Testis (tissue), 5 donors: ENCODE data around the gene ZNF497. TPM values are rescaled to one million over a fixed set of nuclear protein-coding genes. Genes with fewer than 3 reads are reported as not detected.

Source experiments
- DNase-seq: peaks from one replicate; pipeline ENCODE4 v3.0.0-alpha.2; 2019
- H3K27ac ChIP-seq, 2 donors: fragments of 200-600 bp; sonication (generic); one replicate each; pipeline ENCODE4 v1.5.1; 2019
- H3K27me3 ChIP-seq: fragments of 200-600 bp; sonication (generic); one replicate; pipeline ENCODE4 v1.5.1; 2019
- H3K36me3 ChIP-seq: fragments of 200-600 bp; sonication (generic); one replicate; pipeline ENCODE4 v1.5.1; 2017; ENCODE audit warnings: low read depth; ENCODE audit errors: missing control alignments
- H3K4me1 ChIP-seq: fragments of 200-600 bp; sonication (generic); one replicate; pipeline ENCODE4 v1.5.1; 2019
- H3K4me3 ChIP-seq, 2 donors: fragments of 200-600 bp; sonication (generic); one replicate each; pipeline ENCODE4 v1.5.1; 2017 to 2019
- H3K9me3 ChIP-seq: fragments of 200-600 bp; sonication (generic); one replicate; pipeline ENCODE4 v1.5.1; 2017
- POLR2A ChIP-seq: fragments of 450-650 bp; IDR thresholded peaks from one replicate; pipeline ENCODE4 v1.6.1; 2017; ENCODE audit warnings: antibody characterized with exemption, mild to moderate bottlenecking, moderate library complexity
- WGBS, 2 donors: methylation state at CpG; one replicate each; pipeline ENCODE4 v1.1.5; 2018; 5-methylcytosine and 5-hydroxymethylcytosine counted together
- intact Hi-C: fragments of 100-400 bp; cut with DNase I; formaldehyde crosslinking; loops from one replicate; pipeline ENCODE4 v1.15.1; 2023; ENCODE audit warnings: low total_unique reads
- long read RNA-seq, 2 donors: transcript quantifications; one replicate each; lab custom pipeline, GENCODE V29; 2026
- polyA plus RNA-seq: library from polyadenylated mRNA; stranded (reverse); fragments of 350-450 nt; fragmentation: Illumina TruSeq; extraction: RNeasy Lipid Tissue Mini Kit (QIAGEN cat#74804); gene quantifications from one replicate; pipeline ENCODE4 v1.2.3, GENCODE V29; 2014; ENCODE audit warnings: low read depth, low replicate concordance; ENCODE audit not compliant: insufficient read depth
- total RNA-seq, 2 donors: library from RNA; depleted of rRNA; stranded (reverse); fragments of >200 nt; gene quantifications; one replicate each; pipeline ENCODE4 v1.2.3, GENCODE V29; 2016
- TF ChIP-seq, protein P1 (sequence below), 3 experiments: fragments of 450-650 bp in 2 of 3; fragments of 200-600 bp in 1 of 3; sonication (generic) in 1 of 3; IDR thresholded peaks; one replicate each; pipeline ENCODE4 v1.5.1; 2016 to 2019; ENCODE audit warnings: antibody characterized with exemption in 3 of 3, mild to moderate bottlenecking in 2 of 3, moderate library complexity in 1 of 3

The ZNF497 gene
- total RNA-seq, result 10 to 100 TPM; 10.3 to 10.7 TPM
- 2.6 TPM for polyA plus RNA-seq
- long read RNA-seq, donor 1, partial matches to known transcripts, result 6 of 8 reads
- long read RNA-seq, donor 1, other reads (novel, unspliced or antisense), result 0 of 8 reads
- long read RNA-seq, donor 2, partial matches to known transcripts, result 0 of 1 reads
- long read RNA-seq, donor 2, other reads (novel, unspliced or antisense), result 0 of 1 reads

DNA sequence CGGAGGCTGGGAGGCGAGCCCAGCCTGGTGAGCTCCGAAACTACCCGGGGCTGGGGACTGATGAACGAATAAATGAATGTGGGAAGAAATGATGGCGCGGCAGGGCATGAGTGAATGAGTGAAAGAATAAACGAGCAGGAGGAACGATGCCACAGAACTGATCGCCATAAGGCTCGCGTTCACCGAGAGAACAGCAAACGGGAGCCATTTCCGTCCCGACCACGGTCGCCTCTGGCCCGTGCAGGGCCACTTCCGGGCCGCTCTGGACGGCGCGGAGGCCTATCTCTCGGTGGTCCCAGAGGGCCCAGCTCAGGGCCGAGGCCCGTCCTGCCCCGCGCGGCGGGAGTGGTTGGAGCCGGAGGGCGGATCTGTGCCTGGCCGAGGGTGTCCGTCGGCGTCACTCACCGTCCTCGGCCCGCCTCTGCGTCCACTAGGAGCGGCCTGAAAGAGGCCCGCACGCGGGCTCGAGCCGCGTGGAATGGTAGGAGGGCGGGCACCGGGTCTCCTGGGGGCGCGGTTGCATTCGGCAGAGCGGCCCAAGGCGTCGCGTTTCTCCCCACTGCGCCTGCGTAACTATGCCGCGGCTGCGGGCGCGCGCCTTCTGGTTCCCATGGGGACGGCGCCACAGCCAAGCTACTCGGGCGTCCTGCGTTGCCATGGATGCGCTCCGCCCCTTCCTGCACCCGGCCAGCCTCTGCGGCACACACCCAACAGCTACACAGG, at the start of gene ZNF497:
TSS of gene ZNF497 (minus strand) at position 480 of the 723 bp plus-strand sequence. CDS start 5,116 bp downstream, outside the sequence.
- H3K9me3 ChIP-seq, result no peaks in the 10 kb centered on the region
- peak within 1 kb of the TSS; percentile 75 to 89 for H3K4me3 ChIP-seq
- 0% methylated on average over 11 to 62 of the region's 74 CpGs for WGBS, 2 donors
- no peaks in the 10 kb centered on the region for H3K27me3 ChIP-seq
- intact Hi-C loops, result no loop called here
- DNase-seq, result peak; percentile 98
- peak within 1 kb of the TSS; percentile 87 to 88 for H3K27ac ChIP-seq
- H3K36me3 ChIP-seq, result no peaks in the 10 kb centered on the region
- no peak for TF ChIP-seq POLR2A
- TF ChIP-seq, protein P1, sequence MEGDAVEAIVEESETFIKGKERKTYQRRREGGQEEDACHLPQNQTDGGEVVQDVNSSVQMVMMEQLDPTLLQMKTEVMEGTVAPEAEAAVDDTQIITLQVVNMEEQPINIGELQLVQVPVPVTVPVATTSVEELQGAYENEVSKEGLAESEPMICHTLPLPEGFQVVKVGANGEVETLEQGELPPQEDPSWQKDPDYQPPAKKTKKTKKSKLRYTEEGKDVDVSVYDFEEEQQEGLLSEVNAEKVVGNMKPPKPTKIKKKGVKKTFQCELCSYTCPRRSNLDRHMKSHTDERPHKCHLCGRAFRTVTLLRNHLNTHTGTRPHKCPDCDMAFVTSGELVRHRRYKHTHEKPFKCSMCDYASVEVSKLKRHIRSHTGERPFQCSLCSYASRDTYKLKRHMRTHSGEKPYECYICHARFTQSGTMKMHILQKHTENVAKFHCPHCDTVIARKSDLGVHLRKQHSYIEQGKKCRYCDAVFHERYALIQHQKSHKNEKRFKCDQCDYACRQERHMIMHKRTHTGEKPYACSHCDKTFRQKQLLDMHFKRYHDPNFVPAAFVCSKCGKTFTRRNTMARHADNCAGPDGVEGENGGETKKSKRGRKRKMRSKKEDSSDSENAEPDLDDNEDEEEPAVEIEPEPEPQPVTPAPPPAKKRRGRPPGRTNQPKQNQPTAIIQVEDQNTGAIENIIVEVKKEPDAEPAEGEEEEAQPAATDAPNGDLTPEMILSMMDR (IDR thresholded peaks at IDR 0.05), result peak in 1 of 3 experiments; percentile 19
- no peaks in the 10 kb centered on the region for H3K4me1 ChIP-seq

DNA sequence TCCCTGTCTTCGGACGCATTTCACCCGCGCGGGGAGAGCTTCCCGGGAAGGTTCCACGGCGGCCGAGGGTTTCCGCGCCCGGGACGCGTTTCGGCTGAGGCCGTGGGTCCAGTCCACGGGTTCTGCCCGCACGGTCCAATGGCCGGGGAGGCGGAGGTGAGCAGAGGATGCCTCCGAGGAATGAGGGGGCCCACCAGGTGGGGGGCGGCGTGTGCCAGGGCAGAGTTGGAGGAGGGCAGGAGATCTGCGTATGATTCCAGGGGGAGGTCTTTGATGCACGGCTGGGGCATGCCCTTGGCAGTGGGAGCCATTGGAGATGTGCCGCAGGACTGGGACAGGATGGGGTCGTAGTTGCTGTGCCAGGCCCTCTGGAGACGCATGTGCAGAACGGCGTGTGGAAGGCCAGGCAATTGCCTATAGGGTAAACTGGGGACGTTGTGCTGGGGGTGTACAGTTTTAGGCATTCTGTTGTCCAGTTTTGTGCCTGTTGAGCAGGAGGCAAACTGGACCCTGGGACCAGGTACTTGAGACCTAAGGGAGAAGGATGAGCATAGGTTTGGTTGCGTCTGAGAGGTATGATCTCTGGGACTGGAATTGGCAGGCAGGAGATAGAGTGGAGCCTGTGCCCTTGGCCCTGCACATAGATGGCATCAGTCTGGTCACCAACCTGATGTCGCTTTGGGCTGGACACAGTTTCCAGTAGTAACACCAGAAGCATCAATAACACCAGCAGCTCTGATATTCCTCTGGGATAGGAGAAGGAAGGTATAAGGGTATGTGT, 46.6 kb upstream of the ZNF497 start:
- Histone ChIP-seq H3K4me3 (peak overlapping the region; percentile 75 to 83), H3K27me3 (no peaks in the 10 kb centered on the region), H3K9me3 (no peaks in the 10 kb centered on the region), H3K27ac (peak overlapping the region; percentile 83 to 85), H3K4me1 (peaks cover 8% of the 10 kb centered on the region), H3K36me3 (no peaks in the 10 kb centered on the region)
- TF ChIP-seq, protein P1 (IDR thresholded peaks at IDR 0.05), result no peak
- no peak for TF ChIP-seq POLR2A
- 3 to 36% methylated on average over 2 to 34 of the region's 34 CpGs for WGBS, 2 donors
- intact Hi-C loops, result no loop called here
- DNase-seq, result peak; percentile 63

DNA sequence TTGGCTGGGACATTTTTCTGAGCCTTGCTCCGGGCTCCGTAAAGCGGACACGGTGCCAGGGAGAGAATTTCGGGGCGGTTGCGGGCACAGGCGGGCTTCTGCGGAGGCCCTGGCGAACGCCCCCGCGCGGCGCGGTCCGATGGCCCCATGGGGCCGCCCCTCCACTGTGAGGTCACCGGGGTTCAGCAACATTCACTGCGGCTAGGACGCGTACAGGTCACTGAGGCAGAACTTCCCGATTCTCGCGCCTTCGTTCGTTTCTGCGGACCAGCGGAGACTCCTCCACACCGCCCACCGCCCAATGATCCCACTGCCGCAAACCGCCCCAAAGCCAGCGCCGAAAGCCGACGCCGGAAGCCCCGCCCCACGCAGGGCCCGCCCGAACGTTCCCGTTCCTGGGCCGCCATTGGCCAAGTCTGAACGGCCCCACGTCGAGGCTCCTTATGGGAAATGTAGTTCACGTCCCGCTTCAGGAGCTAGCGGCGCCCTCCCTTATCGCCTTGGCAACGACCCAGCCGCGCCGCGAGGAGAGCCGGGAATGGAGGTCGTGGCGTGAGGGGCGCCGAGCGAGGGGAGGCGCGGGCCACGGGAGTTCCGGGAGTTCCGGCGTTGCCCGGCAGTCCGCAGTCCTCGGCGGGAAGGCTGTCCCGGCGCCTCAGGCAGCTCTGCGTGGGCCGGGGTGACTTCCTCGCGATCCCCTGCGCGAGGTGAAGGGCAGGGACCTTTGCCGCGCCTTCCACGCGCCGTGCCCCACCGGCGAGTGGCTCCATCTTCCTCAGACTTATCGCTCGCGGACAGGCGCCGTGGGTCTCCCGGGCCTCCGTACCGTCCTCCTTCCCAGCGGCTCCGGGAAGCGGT, 45.8 kb upstream of the ZNF497 start, which contains the start of gene ZNF584:
TSS of gene ZNF584 (plus strand) at position 498 of the 858 bp plus-strand sequence. CDS start 499 bp downstream, outside the sequence.
- Histone ChIP-seq H3K4me1 (peaks cover 8% of the 10 kb centered on the region), H3K4me3 (peak within 1 kb of the TSS; percentile 75 to 83), H3K9me3 (no peaks in the 10 kb centered on the region), H3K36me3 (no peaks in the 10 kb centered on the region), H3K27me3 (no peaks in the 10 kb centered on the region), H3K27ac (peak within 1 kb of the TSS; percentile 83 to 85)
- intact Hi-C loops, result no loop called here
- peak; percentile 81 for TF ChIP-seq POLR2A
- TF ChIP-seq, protein P1 (IDR thresholded peaks at IDR 0.05), result peak in 1 of 3 experiments; percentile 5
- DNase-seq, result peak; percentile 98
- 0% methylated on average over 34 to 76 of the region's 100 CpGs for WGBS, 2 donors

DNA sequence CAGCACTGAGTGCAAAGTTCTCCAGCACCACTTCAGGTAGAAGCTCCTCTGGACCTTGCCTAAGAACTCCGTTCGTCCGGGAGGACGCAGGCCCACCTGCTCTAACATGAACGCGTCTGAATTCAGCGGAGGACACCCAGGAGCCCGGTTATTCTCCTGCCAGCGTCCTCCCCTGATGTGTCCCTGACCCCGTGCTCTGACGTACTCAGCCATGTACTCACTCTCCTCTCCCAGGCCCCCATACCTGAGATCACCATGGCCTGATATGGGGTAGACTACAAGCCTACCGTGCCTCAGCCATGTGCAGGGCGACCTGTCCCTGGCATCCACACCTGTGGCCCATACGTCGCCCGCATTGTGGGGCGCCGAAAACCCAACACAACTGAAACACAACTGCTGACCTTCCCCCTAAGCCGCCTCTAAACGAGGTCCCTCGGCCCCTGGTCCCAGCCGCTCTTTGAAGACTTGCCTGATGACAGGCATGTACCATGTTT, 45.2 kb upstream of the ZNF497 start:
- intact Hi-C loops, result no loop called here
- 2 to 9% methylated on average over 21 to 22 of the region's 22 CpGs for WGBS, 2 donors
- H3K36me3 ChIP-seq, result no peaks in the 10 kb centered on the region
- H3K4me3 ChIP-seq, result peak overlapping the region; percentile 75 to 83
- peak; percentile 41 for DNase-seq
- peak overlapping the region; percentile 83 to 85 for H3K27ac ChIP-seq
- peaks cover 8% of the 10 kb centered on the region for H3K4me1 ChIP-seq
- H3K9me3 ChIP-seq, result no peaks in the 10 kb centered on the region
- no peak for TF ChIP-seq POLR2A
- TF ChIP-seq, protein P1 (IDR thresholded peaks at IDR 0.05), result no peak
- H3K27me3 ChIP-seq, result no peaks in the 10 kb centered on the region
